GM10248 (cell line): ENCODE data around the gene PAQR4.

Experiments
- CTCF ChIA-PET: fragments of 300-600 bp; sonication (Branson Sonifier 250); formaldehyde crosslinking; extraction: SDS; loops from one replicate; lab custom pipeline; 2021; ENCODE audit warnings: antibody characterized with exemption; lab: Yijun Ruan, JAX
- POLR2A ChIA-PET: fragments of 350-650 bp; sonication (Branson Sonifier 250); formaldehyde crosslinking; extraction: SDS; loops from one replicate; lab custom pipeline; 2020; ENCODE audit warnings: antibody characterized with exemption; lab: Yijun Ruan, JAX
- DNase-seq: peaks from one replicate; pipeline ENCODE4 v3.0.0; 2012; ENCODE audit errors: extremely low spot score
- TF ChIP-seq, protein P1 (sequence below): IDR thresholded peaks from 2 replicates; pipeline ENCODE4 v1.5.1; 2012; ENCODE audit warnings: mild to moderate bottlenecking, low read depth; ENCODE audit errors: extremely low read depth, missing control alignments, control extremely low read depth

PAQR4 gene

DNA sequence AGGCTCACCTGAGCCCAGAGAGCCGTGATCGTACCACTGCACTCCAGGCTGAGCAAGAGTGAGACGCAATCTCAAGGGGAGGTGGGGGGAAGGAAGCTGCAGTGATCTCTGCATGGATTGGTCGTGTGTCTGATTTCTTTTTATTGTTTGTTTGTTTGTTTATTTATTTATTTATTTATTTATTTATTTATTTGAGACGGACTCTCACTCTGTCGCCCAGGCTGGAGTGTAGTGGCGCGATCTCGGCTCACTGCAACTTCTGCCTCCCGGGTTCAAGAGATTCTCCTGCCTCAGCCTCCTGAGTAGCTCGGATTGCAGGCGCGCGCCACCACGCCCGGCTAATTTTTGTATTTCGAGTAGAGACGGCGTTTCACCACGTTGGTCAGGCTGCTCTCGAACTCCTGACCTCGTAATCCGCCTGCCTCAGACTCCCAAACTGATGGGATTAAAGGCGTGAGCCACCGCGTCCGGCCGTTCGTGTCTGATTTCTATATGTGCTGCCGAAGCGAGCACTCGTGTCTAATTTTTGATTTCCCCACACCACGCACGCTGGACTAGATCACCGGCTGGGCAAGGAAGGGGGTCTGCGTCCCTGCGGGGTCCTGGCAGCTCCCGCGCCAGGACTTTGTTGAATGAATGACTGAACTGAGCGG is 50.6 kb downstream of the PAQR4 start:
- ChIA-PET CTCF (interaction anchor here (1.1 to 15.9 kb wide), 7 partner anchors 8 to 93 kb away, joined by 3 to 231 read pairs (median 4); no protein-coding TSS in a partner anchor), POLR2A (interaction anchor here (0.6 to 1.2 kb wide), 2 partner anchors 29 to 74 kb away, joined by 3 read pairs; no protein-coding TSS in a partner anchor)
- DNase-seq, result no peak
- TF ChIP-seq, protein P1, sequence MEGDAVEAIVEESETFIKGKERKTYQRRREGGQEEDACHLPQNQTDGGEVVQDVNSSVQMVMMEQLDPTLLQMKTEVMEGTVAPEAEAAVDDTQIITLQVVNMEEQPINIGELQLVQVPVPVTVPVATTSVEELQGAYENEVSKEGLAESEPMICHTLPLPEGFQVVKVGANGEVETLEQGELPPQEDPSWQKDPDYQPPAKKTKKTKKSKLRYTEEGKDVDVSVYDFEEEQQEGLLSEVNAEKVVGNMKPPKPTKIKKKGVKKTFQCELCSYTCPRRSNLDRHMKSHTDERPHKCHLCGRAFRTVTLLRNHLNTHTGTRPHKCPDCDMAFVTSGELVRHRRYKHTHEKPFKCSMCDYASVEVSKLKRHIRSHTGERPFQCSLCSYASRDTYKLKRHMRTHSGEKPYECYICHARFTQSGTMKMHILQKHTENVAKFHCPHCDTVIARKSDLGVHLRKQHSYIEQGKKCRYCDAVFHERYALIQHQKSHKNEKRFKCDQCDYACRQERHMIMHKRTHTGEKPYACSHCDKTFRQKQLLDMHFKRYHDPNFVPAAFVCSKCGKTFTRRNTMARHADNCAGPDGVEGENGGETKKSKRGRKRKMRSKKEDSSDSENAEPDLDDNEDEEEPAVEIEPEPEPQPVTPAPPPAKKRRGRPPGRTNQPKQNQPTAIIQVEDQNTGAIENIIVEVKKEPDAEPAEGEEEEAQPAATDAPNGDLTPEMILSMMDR, result no peak

DNA sequence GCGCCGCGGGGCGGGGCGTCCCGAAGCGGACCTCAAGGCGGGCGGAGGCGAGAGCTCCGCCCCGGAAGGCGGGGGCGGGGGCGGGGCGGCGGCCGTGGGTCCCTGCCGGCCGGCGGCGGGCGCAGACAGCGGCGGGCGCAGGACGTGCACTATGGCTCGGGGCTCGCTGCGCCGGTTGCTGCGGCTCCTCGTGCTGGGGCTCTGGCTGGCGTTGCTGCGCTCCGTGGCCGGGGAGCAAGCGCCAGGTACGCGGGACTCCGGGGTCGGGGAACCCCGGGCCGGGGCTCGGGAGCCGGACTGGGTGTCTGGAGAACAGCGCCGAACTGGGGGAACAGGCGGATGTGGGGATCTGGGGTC is 51.1 kb downstream of the PAQR4 start, which contains the start of gene TNFRSF12A:
TSS of gene TNFRSF12A (plus strand) at position 122 of the 357 bp plus-strand sequence. CDS start at position 152, 30 bp downstream.
- TF ChIP-seq, protein P1, result no peak
- POLR2A ChIA-PET, result interaction anchor here (0.6 to 1.2 kb wide), 2 partner anchors 28 to 74 kb away, joined by 3 read pairs; no protein-coding TSS in a partner anchor
- CTCF ChIA-PET, result interaction anchor here (1.2 to 15.9 kb wide), 5 partner anchors 8 to 93 kb away, joined by 3 to 231 read pairs (median 16); no protein-coding TSS in a partner anchor
- peak; percentile 91 for DNase-seq

DNA sequence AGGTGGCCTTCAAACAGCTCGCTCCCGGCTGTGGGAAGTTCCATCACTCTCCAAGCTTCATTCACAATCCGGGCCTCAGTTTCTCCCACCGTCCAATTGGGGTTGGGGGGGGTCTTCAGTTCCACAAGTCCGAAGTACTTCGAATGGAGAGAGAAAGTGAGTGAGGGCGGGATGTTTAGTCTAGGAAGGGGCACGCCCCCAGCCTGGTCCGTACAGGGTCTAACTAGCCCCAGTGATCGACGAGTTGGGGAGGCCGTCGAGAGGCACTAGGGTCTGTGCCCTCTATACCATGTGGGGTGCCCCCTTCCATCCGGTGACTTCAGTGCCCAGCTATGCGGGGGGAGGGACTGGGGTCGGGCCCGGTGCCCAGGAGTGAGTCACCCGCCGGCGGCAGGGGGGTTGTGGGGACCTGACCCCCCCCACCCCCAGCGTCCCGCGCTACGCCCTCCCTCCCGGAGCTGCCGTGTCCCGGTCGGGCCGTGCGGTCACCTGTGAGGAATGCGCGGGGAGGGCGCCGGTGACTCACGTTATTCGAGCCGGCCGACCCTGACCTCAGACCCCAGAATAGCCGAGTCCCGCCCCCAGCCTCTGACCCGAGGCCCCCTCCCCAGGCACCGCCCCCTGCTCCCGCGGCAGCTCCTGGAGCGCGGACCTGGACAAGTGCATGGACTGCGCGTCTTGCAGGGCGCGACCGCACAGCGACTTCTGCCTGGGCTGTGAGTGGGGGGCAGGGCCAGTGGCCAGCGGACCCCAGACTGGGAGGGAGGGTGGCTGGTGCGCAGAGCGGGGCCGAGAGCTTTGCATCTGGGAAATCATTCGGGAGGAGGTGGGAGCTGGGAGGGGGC is 51.7 kb downstream of the PAQR4 start:
- CTCF ChIA-PET, result interaction anchor here (0.7 to 15.9 kb wide), 7 partner anchors 7 to 94 kb away, joined by 3 to 231 read pairs (median 7); no protein-coding TSS in a partner anchor
- TF ChIP-seq, protein P1, result no peak
- POLR2A ChIA-PET, result no interaction called here
- DNase-seq, result no peak

DNA sequence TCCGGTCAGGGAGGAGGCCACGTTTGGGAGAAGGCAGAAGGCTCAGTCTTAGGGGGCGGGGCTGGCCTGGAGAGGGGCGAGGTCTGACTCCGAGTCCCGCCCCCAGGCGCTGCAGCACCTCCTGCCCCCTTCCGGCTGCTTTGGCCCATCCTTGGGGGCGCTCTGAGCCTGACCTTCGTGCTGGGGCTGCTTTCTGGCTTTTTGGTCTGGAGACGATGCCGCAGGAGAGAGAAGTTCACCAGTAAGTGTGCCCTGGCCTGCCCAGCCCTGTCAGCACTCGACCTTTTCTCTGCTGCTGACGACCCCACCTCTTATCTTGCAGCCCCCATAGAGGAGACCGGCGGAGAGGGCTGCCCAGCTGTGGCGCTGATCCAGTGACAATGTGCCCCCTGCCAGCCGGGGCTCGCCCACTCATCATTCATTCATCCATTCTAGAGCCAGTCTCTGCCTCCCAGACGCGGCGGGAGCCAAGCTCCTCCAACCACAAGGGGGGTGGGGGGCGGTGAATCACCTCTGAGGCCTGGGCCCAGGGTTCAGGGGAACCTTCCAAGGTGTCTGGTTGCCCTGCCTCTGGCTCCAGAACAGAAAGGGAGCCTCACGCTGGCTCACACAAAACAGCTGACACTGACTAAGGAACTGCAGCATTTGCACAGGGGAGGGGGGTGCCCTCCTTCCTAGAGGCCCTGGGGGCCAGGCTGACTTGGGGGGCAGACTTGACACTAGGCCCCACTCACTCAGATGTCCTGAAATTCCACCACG is 52.5 kb downstream of the PAQR4 start:
- TF ChIP-seq, protein P1, result peak; percentile 31
- ChIA-PET POLR2A (interaction anchor here (0.6 kb wide), 1 partner anchor 30 kb away, joined by 3 read pairs; no protein-coding TSS in a partner anchor), CTCF (interaction anchor here (0.7 to 15.9 kb wide), 6 partner anchors 11 to 107 kb away, joined by 3 to 231 read pairs (median 8); no protein-coding TSS in a partner anchor)
- DNase-seq, result peak; percentile 80

DNA sequence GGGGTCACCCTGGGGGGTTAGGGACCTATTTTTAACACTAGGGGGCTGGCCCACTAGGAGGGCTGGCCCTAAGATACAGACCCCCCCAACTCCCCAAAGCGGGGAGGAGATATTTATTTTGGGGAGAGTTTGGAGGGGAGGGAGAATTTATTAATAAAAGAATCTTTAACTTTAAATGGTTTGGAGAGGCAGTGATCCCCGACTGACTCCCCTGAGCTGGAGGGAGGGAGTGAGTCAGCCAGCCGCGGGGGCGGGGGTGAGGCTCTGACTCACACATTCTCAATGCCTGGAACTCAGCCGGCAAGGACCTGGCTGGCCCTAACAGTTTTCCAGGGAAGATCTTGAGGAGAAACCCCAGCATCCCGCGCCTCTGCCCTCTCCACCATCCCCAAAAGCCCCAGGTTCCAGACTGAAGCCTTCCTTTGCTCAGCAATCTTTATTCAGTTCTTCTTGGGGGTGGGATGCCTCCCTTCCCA is 53.1 kb downstream of the PAQR4 start:
- TF ChIP-seq, protein P1, result no peak
- ChIA-PET POLR2A (interaction anchor here (0.6 kb wide), 1 partner anchor 29 kb away, joined by 3 read pairs; no protein-coding TSS in a partner anchor), CTCF (interaction anchor here (1.0 to 15.9 kb wide), 5 partner anchors 10 to 107 kb away, joined by 3 to 231 read pairs (median 10); no protein-coding TSS in a partner anchor)
- DNase-seq, result peak; percentile 73
